Ovary (tissue), 3 donors: ENCODE results near the gene HBD.

Experiments used
- EP300 ChIP-seq: sonication (generic); formaldehyde crosslinking; IDR thresholded peaks from one replicate; pipeline ENCODE4 v1.6.1; 2017; ENCODE audit warnings: antibody characterized with exemption
- POLR2A ChIP-seq: fragments of 450-650 bp; IDR thresholded peaks from one replicate; pipeline ENCODE4 v1.6.1; 2017; ENCODE audit warnings: antibody characterized with exemption, mild to moderate bottlenecking, moderate library complexity
- TF ChIP-seq, protein P1 (sequence below), 3 donors: fragments of 450-650 bp in 2 of 3; fragments of 200-600 bp in 1 of 3; IDR thresholded peaks; one replicate each; pipeline versions ENCODE4 v1.5.1 to v1.8.0; 2016 to 2022; ENCODE audit warnings: antibody characterized with exemption in 3 of 3, mild to moderate bottlenecking in 1 of 3
- donor health status: DM: no; HTN: no; CAD: no.

DNA sequence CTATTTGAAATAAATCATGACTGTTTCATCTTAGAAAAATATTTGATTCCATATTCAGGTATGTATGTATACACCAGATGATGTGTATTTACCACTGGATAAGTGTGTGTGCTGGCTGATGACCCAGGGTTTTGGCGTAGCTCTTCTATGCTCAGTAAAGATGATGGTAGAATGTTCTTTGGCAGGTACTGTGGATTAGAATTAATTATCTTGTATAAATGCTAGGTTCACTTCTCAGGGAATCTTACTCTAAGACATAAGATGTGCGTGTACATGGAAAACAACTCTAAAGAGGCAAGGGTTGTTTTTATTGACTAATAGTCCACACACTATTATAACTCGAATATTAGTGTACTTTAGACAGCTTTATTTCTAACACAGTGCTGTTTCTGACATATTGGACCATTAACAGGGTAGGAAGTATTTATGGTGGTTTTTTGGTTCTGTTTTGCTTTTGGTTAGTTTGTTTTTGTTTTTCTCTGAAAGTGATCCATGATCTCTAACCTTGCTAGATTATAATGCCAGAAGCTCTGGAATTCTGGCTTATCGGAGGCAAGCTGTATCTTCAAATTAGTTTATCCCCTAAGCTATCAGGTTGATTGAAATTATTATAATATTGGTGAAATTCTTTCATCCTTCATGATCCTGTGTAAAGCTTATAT lies 16.4 kb upstream of the HBD start:
- TF ChIP-seq POLR2A (no peak), EP300 (no peak)
- TF ChIP-seq, protein P1, sequence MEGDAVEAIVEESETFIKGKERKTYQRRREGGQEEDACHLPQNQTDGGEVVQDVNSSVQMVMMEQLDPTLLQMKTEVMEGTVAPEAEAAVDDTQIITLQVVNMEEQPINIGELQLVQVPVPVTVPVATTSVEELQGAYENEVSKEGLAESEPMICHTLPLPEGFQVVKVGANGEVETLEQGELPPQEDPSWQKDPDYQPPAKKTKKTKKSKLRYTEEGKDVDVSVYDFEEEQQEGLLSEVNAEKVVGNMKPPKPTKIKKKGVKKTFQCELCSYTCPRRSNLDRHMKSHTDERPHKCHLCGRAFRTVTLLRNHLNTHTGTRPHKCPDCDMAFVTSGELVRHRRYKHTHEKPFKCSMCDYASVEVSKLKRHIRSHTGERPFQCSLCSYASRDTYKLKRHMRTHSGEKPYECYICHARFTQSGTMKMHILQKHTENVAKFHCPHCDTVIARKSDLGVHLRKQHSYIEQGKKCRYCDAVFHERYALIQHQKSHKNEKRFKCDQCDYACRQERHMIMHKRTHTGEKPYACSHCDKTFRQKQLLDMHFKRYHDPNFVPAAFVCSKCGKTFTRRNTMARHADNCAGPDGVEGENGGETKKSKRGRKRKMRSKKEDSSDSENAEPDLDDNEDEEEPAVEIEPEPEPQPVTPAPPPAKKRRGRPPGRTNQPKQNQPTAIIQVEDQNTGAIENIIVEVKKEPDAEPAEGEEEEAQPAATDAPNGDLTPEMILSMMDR (IDR thresholded peaks at IDR 0.05), result no peak
